ENCODE results near the gene SARS1. TPM values are rescaled to one million over a fixed set of nuclear protein-coding genes. Genes with fewer than 3 reads are reported as not detected.

The SARS1 gene
- total and polyA plus RNA-seq, 2 of the 8 experiments (the other 6 are each of a cell fraction or from before 2014, with no cell fraction given) = 83.1 to 146 TPM

- TF ChIP-seq RXRA (IDR thresholded peaks at IDR 0.05; ENCODE audit: insufficient read depth, low read depth, low read length) (0 out of 2 replicates have a peak, but pooled peaks have one; percentile 67), CHD7 (IDR thresholded peaks at IDR 0.05; ENCODE audit: insufficient replicate concordance, low read length) (no peak), SIX5 (IDR thresholded peaks at IDR 0.05; ENCODE audit: low read depth, low read length) (no peak), E2F6 (IDR thresholded peaks at IDR 0.05) (no peak), SP2 (IDR thresholded peaks at IDR 0.05; ENCODE audit: low read length) (no peak), CHD2 (IDR thresholded peaks at IDR 0.05; ENCODE audit: low read length) (peak; percentile 63; the same call in 1 of the 2 replicates), TAF7 (optimal IDR thresholded peaks at IDR 0.05; ENCODE audit: borderline replicate concordance, low read depth, low read length) (no peak), RBBP5 (IDR thresholded peaks at IDR 0.05; ENCODE audit: borderline replicate concordance, low read depth, low read length) (no peak; the same call in 1 of the 2 replicates), TAF1 (IDR thresholded peaks at IDR 0.05; ENCODE audit: low read depth, low read length) (peak; percentile 56), JUND (IDR thresholded peaks at IDR 0.05; ENCODE audit: low read length) (no peak), SP4 (IDR thresholded peaks at IDR 0.05; ENCODE audit: low read length) (no peak)
Observed at GRCh38 chr1:109229531-109230127, 15.9 kb downstream of the SARS1 start (continued).
